Central memory CD8-positive, alpha-beta T cell (primary cell): ENCODE results near the gene CTSG.
"Not testable (repeated sequence)": the region's sequence is repeated elsewhere in the genome, so short reads cannot be mapped to it uniquely, and the experiment has no call there.

Source experiments
- ATAC-seq: fragments of 150-1000 bp; cut with Tn5 transposase; replicated peaks from 2 replicates; pipeline ENCODE4 v1.10.0; 2022; ENCODE audit warnings: mild to moderate bottlenecking, moderate FRiP score, moderate number of reproducible peaks; ENCODE audit not compliant: poor library complexity, severe bottlenecking; ENCODE audit errors: extremely low read depth
- DNase-seq, 2 donors: peaks; one replicate each; pipeline ENCODE4 v3.0.0; 2021; ENCODE audit warnings: low spot score in 2 of 2
- H3K27ac Mint-ChIP-seq: one replicate; pipeline ENCODE4 v1.8.0; 2022; ENCODE audit warnings: low read depth, mild to moderate bottlenecking, moderate library complexity, mixed read lengths
- H3K27me3 Mint-ChIP-seq: one replicate; pipeline ENCODE4 v1.8.0; 2022; ENCODE audit warnings: mixed read lengths
- H3K36me3 Mint-ChIP-seq: one replicate; pipeline ENCODE4 v1.8.0; 2022; ENCODE audit warnings: mild to moderate bottlenecking, moderate library complexity, mixed read lengths; ENCODE audit not compliant: insufficient read depth
- H3K4me1 Mint-ChIP-seq: one replicate; pipeline ENCODE4 v1.8.0; 2022; ENCODE audit warnings: mixed read lengths
- H3K4me3 Mint-ChIP-seq: one replicate; pipeline ENCODE4 v1.8.0; 2022; ENCODE audit warnings: mild to moderate bottlenecking, moderate library complexity, mixed read lengths
- H3K9me3 Mint-ChIP-seq: one replicate; pipeline ENCODE4 v1.8.0; 2022; ENCODE audit warnings: mixed read lengths

CTSG gene

GRCh38 chr14:24576182-24576581 is at the start of gene CTSG:
CTSG (minus strand) TSS chr14:24576250; CDS start chr14:24576223, 27 bp downstream.
- no peaks in the 10 kb centered on the region for H3K4me1 Mint-ChIP-seq
- no peak within 1 kb of the TSS for H3K27ac Mint-ChIP-seq
- DNase-seq (no peak), ATAC-seq (no peak)
- no peaks in the 10 kb centered on the region for H3K9me3 Mint-ChIP-seq
- H3K36me3 Mint-ChIP-seq: peaks cover 2% of the 10 kb centered on the region
- H3K27me3 Mint-ChIP-seq: peaks cover 14% of the 10 kb centered on the region
- H3K4me3 Mint-ChIP-seq: no peak within 1 kb of the TSS

DNA sequence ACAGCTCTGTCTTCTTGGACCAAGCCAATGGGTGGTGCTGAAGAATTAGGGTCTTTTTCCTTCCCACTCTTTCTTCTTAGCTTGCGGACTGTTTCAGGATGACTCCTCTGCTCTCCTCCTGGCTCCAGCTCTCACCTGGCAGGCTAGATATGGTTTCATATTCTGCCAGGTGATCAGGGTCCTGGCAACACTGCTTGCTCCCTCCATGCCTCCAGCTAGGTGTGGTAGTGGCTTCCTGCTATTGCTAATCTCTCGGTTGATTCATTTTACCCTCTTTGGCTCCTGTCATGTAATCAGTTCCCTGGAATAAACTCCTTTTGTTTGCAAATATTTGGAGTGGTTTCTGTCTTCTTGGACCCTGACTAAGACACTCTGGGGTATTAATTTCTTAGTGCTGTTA is 37.7 kb upstream of the CTSG start:
- H3K4me1 Mint-ChIP-seq: peaks cover 54% of the 10 kb centered on the region
- H3K27ac Mint-ChIP-seq: peak overlapping the region; percentile 88
- H3K4me3 Mint-ChIP-seq: peak overlapping the region; percentile 54
- H3K9me3 Mint-ChIP-seq: no peaks in the 10 kb centered on the region
- no peaks in the 10 kb centered on the region for H3K27me3 Mint-ChIP-seq
- no peaks in the 10 kb centered on the region for H3K36me3 Mint-ChIP-seq
- DNase-seq (no peak), ATAC-seq (no peak)

DNA sequence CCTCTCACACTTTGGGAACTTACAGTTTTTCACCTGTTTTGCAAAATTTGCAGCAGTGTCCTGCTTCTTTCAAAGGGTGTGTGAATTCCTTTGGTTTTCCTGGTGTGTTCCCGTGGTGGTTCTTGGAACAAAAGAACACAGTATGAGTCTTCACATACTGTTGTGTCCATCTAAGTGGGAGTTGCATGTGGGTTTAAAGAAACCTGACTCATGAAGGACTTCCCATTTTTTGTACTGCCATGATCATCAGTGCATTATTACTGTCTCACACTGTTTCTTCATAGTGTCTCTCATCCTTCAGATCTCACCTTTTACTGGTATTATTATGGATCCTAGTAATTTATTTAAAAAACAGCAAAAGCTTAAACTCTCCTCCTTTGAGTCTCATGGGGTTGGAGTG is 37.2 kb upstream of the CTSG start:
- no peaks in the 10 kb centered on the region for H3K27me3 Mint-ChIP-seq
- ATAC-seq (no peak), DNase-seq (no peak)
- peak overlapping the region; percentile 54 for H3K4me3 Mint-ChIP-seq
- H3K4me1 Mint-ChIP-seq: peaks cover 59% of the 10 kb centered on the region
- H3K27ac Mint-ChIP-seq: peak overlapping the region; percentile 88
- H3K36me3 Mint-ChIP-seq: no peaks in the 10 kb centered on the region
- no peaks in the 10 kb centered on the region for H3K9me3 Mint-ChIP-seq

GRCh38 chr14:24612196-24612595 is 36.1 kb upstream of the CTSG start:
- Mint-ChIP-seq H3K27me3 (no peaks in the 10 kb centered on the region), H3K4me3 (peak overlapping the region; percentile 54), H3K9me3 (no peaks in the 10 kb centered on the region), H3K36me3 (peaks cover 2% of the 10 kb centered on the region), H3K4me1 (peaks cover 70% of the 10 kb centered on the region), H3K27ac (peak overlapping the region; percentile 88)
- no peak for DNase-seq
- ATAC-seq: no peak

GRCh38 chr14:24609655-24610344 is 33.8 kb upstream of the CTSG start, which contains the start of gene GZMH:
GZMH (minus strand) TSS chr14:24609685; CDS start chr14:24609613, 72 bp downstream.
- Mint-ChIP-seq H3K27me3 (no peaks in the 10 kb centered on the region), H3K9me3 (no peaks in the 10 kb centered on the region), H3K4me1 (peaks cover 89% of the 10 kb centered on the region), H3K4me3 (peak within 1 kb of the TSS; percentile 79), H3K27ac (peak within 1 kb of the TSS; percentile 97), H3K36me3 (peaks cover 6% of the 10 kb centered on the region)
- peak in 1 of 2 donors; percentile 38 for DNase-seq
- peak; percentile 85 for ATAC-seq

DNA sequence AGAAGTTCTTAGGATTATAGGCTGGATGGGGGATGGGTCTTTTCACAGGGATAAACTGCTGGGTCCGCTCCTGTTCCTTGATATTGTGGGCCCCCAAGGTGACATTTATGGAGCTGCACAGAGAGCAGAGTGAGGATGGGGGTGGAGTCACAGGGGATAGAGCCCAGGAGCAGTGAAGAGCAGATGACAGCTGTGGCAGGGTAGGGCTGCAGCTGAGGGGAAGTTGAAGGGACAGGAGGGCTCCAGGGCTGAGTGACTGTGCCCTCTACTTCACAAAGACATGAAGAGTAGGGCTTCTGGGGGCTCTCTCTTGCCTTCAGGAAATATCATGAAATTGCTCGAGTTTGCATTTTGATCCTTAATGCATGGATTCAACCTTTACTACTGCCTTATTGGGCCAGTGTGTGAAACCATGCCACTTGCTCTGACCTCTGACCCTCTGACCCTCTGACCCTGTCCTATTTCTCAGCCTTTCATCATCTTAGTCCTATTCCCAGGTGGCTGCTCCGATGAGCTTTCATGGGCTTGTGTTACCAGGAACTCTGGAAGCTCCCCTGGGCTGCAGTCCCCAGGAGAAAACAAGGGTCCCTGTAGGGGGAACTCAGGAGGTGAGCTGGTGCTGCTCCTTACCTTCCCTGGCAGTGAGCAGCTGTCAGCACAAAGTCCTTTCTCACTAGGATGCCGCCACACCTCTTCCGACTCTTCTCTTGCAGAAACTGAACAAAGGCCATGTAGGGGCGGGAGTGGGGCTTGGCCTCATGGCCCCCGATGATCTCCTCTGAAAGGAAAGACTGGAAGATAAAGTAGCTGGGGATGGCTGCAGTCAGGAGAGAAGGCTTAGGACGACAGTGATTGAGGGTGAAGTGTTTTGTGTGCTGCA is 31.8 kb upstream of the CTSG start:
- H3K36me3 Mint-ChIP-seq: peaks cover 6% of the 10 kb centered on the region
- no peaks in the 10 kb centered on the region for H3K27me3 Mint-ChIP-seq
- no peaks in the 10 kb centered on the region for H3K9me3 Mint-ChIP-seq
- peaks cover 73% of the 10 kb centered on the region for H3K4me1 Mint-ChIP-seq
- peak overlapping the region; percentile 79 for H3K4me3 Mint-ChIP-seq
- no peak for ATAC-seq
- no peak for DNase-seq
- peak overlapping the region; percentile 97 for H3K27ac Mint-ChIP-seq

GRCh38 chr14:24607081-24607480 is 31.0 kb upstream of the CTSG start:
- ATAC-seq: no peak
- Mint-ChIP-seq H3K4me3 (peak overlapping the region; percentile 79), H3K36me3 (peaks cover 6% of the 10 kb centered on the region), H3K27me3 (no peaks in the 10 kb centered on the region), H3K27ac (peak overlapping the region; percentile 97), H3K9me3 (no peaks in the 10 kb centered on the region), H3K4me1 (peaks cover 65% of the 10 kb centered on the region)
- no peak for DNase-seq

DNA sequence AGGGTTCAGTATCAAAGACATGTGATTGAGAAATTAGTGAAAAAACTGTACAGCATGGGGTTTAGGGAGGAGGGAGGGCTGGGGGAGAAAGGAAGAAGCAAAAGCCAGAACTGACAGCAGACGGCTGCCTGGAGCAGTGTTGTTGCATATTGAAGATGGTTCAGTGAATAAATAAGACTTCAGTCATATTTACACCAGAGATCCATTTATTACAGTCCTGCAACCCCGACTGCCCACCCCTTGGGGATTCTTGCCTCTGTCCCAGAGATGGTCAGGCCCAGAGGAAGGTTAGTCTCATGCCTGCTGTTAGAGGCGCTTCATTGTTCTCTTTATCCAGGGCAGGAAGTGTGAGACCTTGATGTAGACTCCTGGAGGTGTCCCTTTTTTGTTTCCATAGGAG is 30.2 kb upstream of the CTSG start:
- Mint-ChIP-seq H3K36me3 (peaks cover 6% of the 10 kb centered on the region), H3K4me1 (peaks cover 57% of the 10 kb centered on the region), H3K4me3 (peak overlapping the region; percentile 79), H3K27me3 (no peaks in the 10 kb centered on the region), H3K27ac (peak overlapping the region; percentile 97), H3K9me3 (no peaks in the 10 kb centered on the region)
- DNase-seq (no peak), ATAC-seq (no peak)

DNA sequence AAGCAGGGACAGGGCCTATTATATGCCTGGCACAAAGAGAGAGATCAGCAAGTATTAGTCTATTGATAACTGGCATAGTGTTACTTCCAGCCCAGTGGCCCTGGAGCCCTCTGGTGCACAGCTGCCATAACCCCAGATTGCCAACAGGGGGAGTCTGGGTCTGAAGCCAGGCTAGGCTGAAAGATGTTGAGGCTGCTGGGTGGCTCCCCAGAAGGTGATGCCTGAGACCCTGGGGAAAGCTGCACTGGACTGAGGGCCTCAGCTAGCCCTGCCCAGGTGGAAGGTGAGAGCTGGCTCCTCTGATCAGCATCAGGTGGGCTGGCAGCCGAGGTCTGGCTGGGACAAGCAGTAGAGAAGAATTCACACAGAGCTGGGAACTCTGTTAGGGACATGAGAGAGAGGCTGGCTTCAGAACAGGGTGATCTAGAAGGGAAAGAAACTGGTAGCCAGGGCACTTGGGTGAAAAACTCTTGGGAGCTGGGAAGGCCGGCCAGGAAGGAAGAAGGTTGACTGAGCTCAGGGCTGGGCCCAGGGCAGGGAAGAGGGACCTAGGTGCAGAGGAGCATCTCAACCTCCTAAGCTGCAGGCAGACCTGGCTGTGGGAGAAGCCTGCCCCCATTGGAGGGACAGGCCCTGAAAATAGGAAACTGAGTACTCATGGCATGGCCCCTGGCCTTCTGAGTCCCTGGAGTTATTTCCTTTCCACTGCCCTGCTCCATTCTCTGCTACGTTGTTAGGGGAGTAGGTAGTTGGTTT is 29.6 kb upstream of the CTSG start:
- H3K27ac Mint-ChIP-seq: peak overlapping the region; percentile 97

DNA sequence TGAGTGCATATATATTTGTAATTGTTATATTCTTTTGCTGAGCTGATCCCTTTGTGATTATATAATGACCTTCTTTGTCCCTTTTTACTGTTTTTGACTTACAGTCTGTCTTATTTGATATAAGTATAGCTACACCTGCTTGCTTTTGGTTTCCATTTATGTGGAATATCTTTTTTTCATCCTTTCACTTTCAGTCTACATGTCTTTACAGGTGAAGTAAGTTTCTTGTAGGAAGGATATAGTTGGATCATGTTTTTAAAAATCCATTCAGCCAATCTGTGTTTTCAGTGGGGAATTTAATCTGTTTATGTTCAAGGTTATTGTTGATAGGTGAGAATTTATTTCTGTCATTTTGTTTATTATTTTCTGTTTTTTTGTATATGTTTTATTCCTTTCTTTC is 21.4 kb upstream of the CTSG start:
- peaks cover 11% of the 10 kb centered on the region for H3K9me3 Mint-ChIP-seq
- H3K4me3 Mint-ChIP-seq: no peak overlapping the region
- DNase-seq: no peak
- no peaks in the 10 kb centered on the region for H3K36me3 Mint-ChIP-seq
- H3K27me3 Mint-ChIP-seq: peaks cover 20% of the 10 kb centered on the region
- H3K4me1 Mint-ChIP-seq: no peaks in the 10 kb centered on the region
- H3K27ac Mint-ChIP-seq: no peak overlapping the region
- no peak for ATAC-seq

More for the DNA sequence above, 29.6 kb upstream of the CTSG start:
- no peaks in the 10 kb centered on the region for H3K9me3 Mint-ChIP-seq
- peaks cover 6% of the 10 kb centered on the region for H3K36me3 Mint-ChIP-seq
- H3K4me3 Mint-ChIP-seq: peak overlapping the region; percentile 79
- H3K27me3 Mint-ChIP-seq: peaks cover 5% of the 10 kb centered on the region
- DNase-seq (peak; percentile 57 to 59), ATAC-seq (peak; percentile 37)
- H3K4me1 Mint-ChIP-seq: peaks cover 54% of the 10 kb centered on the region

DNA sequence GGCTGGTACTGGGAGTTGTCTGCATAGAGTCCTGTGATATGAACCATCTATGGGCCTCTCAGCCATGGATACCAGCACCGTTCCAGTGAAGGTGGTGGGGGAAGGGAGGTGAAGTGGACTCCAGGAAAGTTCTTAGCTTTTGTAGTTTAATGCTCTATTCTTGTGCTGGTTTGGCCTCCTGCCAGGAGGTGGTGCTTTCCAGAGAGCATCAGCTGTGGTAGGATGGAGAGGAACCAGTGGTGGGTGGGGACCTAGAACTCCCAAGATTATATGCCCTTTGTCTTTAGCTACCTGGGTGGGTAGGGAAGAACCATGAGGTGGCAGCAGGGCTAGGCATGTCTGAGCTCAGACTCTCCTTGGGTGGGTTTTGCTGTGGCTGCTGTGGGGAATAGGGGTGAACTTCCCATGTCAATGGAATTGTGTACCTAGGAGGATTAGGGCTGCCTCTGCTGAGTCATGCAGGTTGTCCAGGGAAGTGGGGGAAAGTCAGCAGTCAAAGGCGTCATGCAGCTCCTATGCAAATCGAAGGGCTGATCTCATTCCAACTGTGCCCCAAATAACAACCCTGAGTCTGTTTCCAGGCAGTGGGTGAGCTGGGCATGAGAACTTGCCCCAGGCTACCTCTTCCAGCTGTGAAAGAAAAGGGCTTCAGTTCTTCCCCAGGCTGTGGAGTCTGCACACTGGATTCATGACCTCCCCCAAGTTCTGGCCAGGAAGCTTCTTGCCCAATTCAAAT is 19.2 kb upstream of the CTSG start:
- H3K27ac Mint-ChIP-seq: no peak overlapping the region
- DNase-seq (no peak), ATAC-seq (no peak)
- peaks cover 33% of the 10 kb centered on the region for H3K27me3 Mint-ChIP-seq
- no peaks in the 10 kb centered on the region for H3K4me1 Mint-ChIP-seq
- no peak overlapping the region for H3K4me3 Mint-ChIP-seq
- peaks cover 11% of the 10 kb centered on the region for H3K9me3 Mint-ChIP-seq
- H3K36me3 Mint-ChIP-seq: no peaks in the 10 kb centered on the region

DNA sequence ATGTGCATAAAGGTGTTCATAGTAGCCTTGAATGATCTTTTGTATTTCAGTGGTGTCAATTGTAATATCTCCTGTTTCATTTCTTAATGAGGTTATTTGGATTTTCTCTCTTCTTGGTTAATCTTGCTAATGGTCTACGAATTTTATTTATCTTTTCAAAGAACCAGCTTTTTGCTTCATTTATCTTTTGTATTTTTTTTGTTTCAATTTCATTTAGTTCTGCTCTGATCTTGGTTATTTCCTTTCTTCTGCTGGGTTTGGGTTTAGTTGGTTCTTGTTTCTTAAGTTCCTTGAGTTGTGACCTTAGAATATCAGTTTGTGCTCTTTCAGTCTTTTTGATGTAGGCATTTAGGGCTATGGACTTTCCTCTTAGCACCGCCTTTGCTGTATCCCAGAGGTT is 15.0 kb upstream of the CTSG start:
- not testable (repeated sequence) for H3K27ac Mint-ChIP-seq, H3K36me3 Mint-ChIP-seq, ATAC-seq, H3K4me3 Mint-ChIP-seq, H3K4me1 Mint-ChIP-seq, DNase-seq
- Mint-ChIP-seq H3K9me3 (peaks cover 16% of the 10 kb centered on the region), H3K27me3 (peaks cover 48% of the 10 kb centered on the region)
